Sigmoid colon (tissue), 4 donors: ENCODE measurements around the gene SELENOP.

Experiments
- POLR2AphosphoS5 ChIP-seq, 4 donors: sonication (generic); formaldehyde crosslinking; IDR thresholded peaks; one replicate each; pipeline ENCODE4 v1.6.1; 2017; ENCODE audit warnings: antibody characterized with exemption in 4 of 4
- TF ChIP-seq, protein P1 (sequence below), 4 experiments: fragments of 450-650 bp in 3 of 4; fragments of 200-600 bp in 1 of 4; IDR thresholded peaks; one replicate each; pipeline ENCODE4 v1.5.1; 2016 to 2019; ENCODE audit warnings: antibody characterized with exemption in 4 of 4, mild to moderate bottlenecking in 3 of 4, moderate library complexity in 2 of 4

DNA sequence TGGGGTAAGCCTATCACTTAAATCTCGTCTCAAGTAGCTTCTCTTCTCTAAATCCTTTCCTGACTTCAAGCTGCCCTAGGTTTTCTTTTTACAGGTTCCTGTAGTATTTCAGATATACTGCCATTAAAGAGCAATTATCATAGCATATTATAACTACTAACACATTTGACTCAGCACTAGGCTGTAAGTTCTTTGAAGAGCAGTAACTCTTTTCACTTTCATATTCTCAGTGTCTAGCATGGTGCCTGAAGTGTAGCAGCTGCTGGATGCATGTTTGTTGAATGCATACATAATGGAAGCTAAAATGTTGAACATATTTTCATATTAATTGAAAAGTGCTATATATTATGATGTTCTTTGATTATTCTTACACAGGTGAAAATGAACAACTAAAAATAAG, 32.6 kb downstream of the SELENOP start:
- TF ChIP-seq, protein P1, sequence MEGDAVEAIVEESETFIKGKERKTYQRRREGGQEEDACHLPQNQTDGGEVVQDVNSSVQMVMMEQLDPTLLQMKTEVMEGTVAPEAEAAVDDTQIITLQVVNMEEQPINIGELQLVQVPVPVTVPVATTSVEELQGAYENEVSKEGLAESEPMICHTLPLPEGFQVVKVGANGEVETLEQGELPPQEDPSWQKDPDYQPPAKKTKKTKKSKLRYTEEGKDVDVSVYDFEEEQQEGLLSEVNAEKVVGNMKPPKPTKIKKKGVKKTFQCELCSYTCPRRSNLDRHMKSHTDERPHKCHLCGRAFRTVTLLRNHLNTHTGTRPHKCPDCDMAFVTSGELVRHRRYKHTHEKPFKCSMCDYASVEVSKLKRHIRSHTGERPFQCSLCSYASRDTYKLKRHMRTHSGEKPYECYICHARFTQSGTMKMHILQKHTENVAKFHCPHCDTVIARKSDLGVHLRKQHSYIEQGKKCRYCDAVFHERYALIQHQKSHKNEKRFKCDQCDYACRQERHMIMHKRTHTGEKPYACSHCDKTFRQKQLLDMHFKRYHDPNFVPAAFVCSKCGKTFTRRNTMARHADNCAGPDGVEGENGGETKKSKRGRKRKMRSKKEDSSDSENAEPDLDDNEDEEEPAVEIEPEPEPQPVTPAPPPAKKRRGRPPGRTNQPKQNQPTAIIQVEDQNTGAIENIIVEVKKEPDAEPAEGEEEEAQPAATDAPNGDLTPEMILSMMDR (IDR thresholded peaks at IDR 0.05) = no peak
- TF ChIP-seq POLR2AphosphoS5 (IDR thresholded peaks at IDR 0.05) = no peak
